DOHH2 (cell line): ENCODE measurements around the gene GPR161.

Experiments
- H3F3A ChIP-seq: fragments of 200-600 bp; sonication (generic), shearing (Covaris generic); 2 replicates; pipeline ENCODE4 v1.6.0; 2016; ENCODE audit warnings: antibody characterized with exemption, mild to moderate bottlenecking; ENCODE audit not compliant: control insufficient read depth, insufficient read depth
- H3K27ac ChIP-seq: fragments of 200-600 bp; sonication (generic); 2 replicates; pipeline ENCODE4 v1.5.1; 2014; ENCODE audit warnings: low read depth, mild to moderate bottlenecking, low read length, moderate library complexity
- H3K27me3 ChIP-seq: fragments of 200-600 bp; sonication (generic); 2 replicates; pipeline ENCODE4 v1.6.1; 2014; ENCODE audit warnings: mild to moderate bottlenecking, low read length, mixed read lengths; ENCODE audit not compliant: control insufficient read depth
- H3K36me3 ChIP-seq: fragments of 200-600 bp; sonication (generic); 2 replicates; pipeline ENCODE4 v1.6.1; 2014; ENCODE audit warnings: mild to moderate bottlenecking, low read length, moderate library complexity, mixed read lengths; ENCODE audit not compliant: control insufficient read depth
- H3K4me1 ChIP-seq: fragments of 200-600 bp; sonication (generic); 2 replicates; pipeline ENCODE4 v1.6.1; 2014; ENCODE audit warnings: mild to moderate bottlenecking, low read length, mixed read lengths; ENCODE audit not compliant: control insufficient read depth
- H3K4me2 ChIP-seq: fragments of 200-600 bp; sonication (generic); 2 replicates; pipeline ENCODE4 v1.6.0; 2014; ENCODE audit warnings: mild to moderate bottlenecking, low read length, moderate library complexity
- H3K4me3 ChIP-seq: fragments of 200-600 bp; sonication (generic); 2 replicates; pipeline ENCODE4 v1.5.1; 2014; ENCODE audit warnings: mild to moderate bottlenecking, low read length, mixed read lengths
- H3K79me2 ChIP-seq: fragments of 200-600 bp; sonication (generic); 2 replicates; pipeline ENCODE4 v1.6.1; 2014; ENCODE audit warnings: mild to moderate bottlenecking, low read length, mixed read lengths; ENCODE audit not compliant: control insufficient read depth
- H3K9me2 ChIP-seq: fragments of 200-600 bp; sonication (generic); replicated peaks from 2 replicates; pipeline ENCODE4 v1.6.1; 2014; ENCODE audit warnings: mild to moderate bottlenecking, low read length, mixed read lengths; ENCODE audit not compliant: control insufficient read depth
- H3K9me3 ChIP-seq: fragments of 200-600 bp; sonication (generic); 2 replicates; pipeline ENCODE4 v1.6.1; 2014; ENCODE audit warnings: antibody characterized with exemption, low read length, mixed read lengths; ENCODE audit not compliant: control insufficient read depth, insufficient read depth
- H4K20me1 ChIP-seq: fragments of 200-600 bp; sonication (generic); 2 replicates; pipeline ENCODE4 v1.6.0; 2014; ENCODE audit warnings: low read depth, mild to moderate bottlenecking, antibody characterized with exemption, low read length, moderate library complexity; ENCODE audit not compliant: control insufficient read depth, insufficient read depth
- CTCF ChIP-seq: fragments of 200-600 bp; sonication (generic); IDR thresholded peaks from one replicate; pipeline ENCODE4 v1.5.1; 2014; ENCODE audit warnings: antibody characterized with exemption, mild to moderate bottlenecking, low read depth, low read length; ENCODE audit not compliant: poor library complexity, severe bottlenecking
- EZH2phosphoT487 ChIP-seq: fragments of 200-600 bp; sonication (generic); IDR thresholded peaks from 2 replicates; pipeline ENCODE4 v1.6.1; 2017; ENCODE audit warnings: borderline replicate concordance, mild to moderate bottlenecking, antibody characterized with exemption, low read length, moderate library complexity, mixed read lengths

The GPR161 gene

GRCh38 chr1:168146626-168147025 lies 9.9 kb upstream of the GPR161 start:
- Histone ChIP-seq H3K9me3 (no peaks in the 10 kb centered on the region), H3K4me3 (no peak overlapping the region), H3F3A (no peaks in the 10 kb centered on the region), H4K20me1 (no peaks in the 10 kb centered on the region), H3K79me2 (no peaks in the 10 kb centered on the region), H3K4me2 (no peak overlapping the region), H3K9me2 (no peaks in the 10 kb centered on the region), H3K27ac (no peak overlapping the region), H3K27me3 (peaks cover 15% of the 10 kb centered on the region; the same call in 1 of the 2 replicates), H3K4me1 (peaks cover 9% of the 10 kb centered on the region), H3K36me3 (no peaks in the 10 kb centered on the region)
- TF ChIP-seq EZH2phosphoT487 (no peak), CTCF (no peak)

GRCh38 chr1:168146160-168146539 lies 9.4 kb upstream of the GPR161 start:
- H3K4me3 ChIP-seq: no peak overlapping the region
- no peaks in the 10 kb centered on the region for H3K9me3 ChIP-seq
- H3K4me1 ChIP-seq: peaks cover 9% of the 10 kb centered on the region
- H3K27me3 ChIP-seq: peaks cover 16% of the 10 kb centered on the region; the same call in 1 of the 2 replicates
- H4K20me1 ChIP-seq: no peaks in the 10 kb centered on the region
- no peaks in the 10 kb centered on the region for H3K36me3 ChIP-seq
- no peaks in the 10 kb centered on the region for H3K79me2 ChIP-seq
- TF ChIP-seq CTCF (no peak), EZH2phosphoT487 (no peak)
- no peak overlapping the region for H3K4me2 ChIP-seq
- H3K9me2 ChIP-seq: no peaks in the 10 kb centered on the region
- no peak overlapping the region for H3K27ac ChIP-seq
- no peaks in the 10 kb centered on the region for H3F3A ChIP-seq

GRCh38 chr1:168145184-168146159 lies 8.7 kb upstream of the GPR161 start:
- Histone ChIP-seq H3K9me3 (no peaks in the 10 kb centered on the region), H3K36me3 (no peaks in the 10 kb centered on the region), H3K4me2 (peak overlapping the region; percentile 57), H3K27ac (no peak overlapping the region), H4K20me1 (no peaks in the 10 kb centered on the region), H3K27me3 (peaks cover 16% of the 10 kb centered on the region; the same call in 1 of the 2 replicates), H3F3A (no peaks in the 10 kb centered on the region), H3K79me2 (no peaks in the 10 kb centered on the region), H3K4me3 (peak overlapping the region; percentile 39), H3K4me1 (peaks cover 9% of the 10 kb centered on the region), H3K9me2 (no peaks in the 10 kb centered on the region)
- TF ChIP-seq EZH2phosphoT487 (no peak), CTCF (peak; percentile 89)
